Smooth muscle cell (in vitro differentiated cells): ENCODE data around the gene IFT27. TPM values are rescaled to one million over a fixed set of nuclear protein-coding genes. Genes with fewer than 3 reads are reported as not detected.
"Not testable (repeated sequence)": the region's sequence is repeated elsewhere in the genome, so short reads cannot be mapped to it uniquely, and the experiment has no call there.

ENCODE experiments used
- DNase-seq: peaks from one replicate; lab custom pipeline; 2025; ENCODE audit not compliant: unreplicated experiment; lab: John Stamatoyannopoulos, UW
- H2AFZ ChIP-seq: fragments of 200-600 bp; sonication (generic); 2 replicates; pipeline ENCODE4 v1.6.0; 2016; ENCODE audit warnings: antibody characterized with exemption, low read depth, mild to moderate bottlenecking
- H3F3A ChIP-seq: fragments of 200-600 bp; sonication (generic); 2 replicates; pipeline ENCODE4 v1.6.0; 2017; ENCODE audit warnings: antibody characterized with exemption, low read depth
- H3K27ac ChIP-seq: fragments of 200-600 bp; sonication (generic); 2 replicates; pipeline ENCODE4 v1.5.1; 2016; ENCODE audit warnings: low read depth, mild to moderate bottlenecking
- H3K27me3 ChIP-seq: fragments of 200-600 bp; sonication (generic); 2 replicates; pipeline ENCODE4 v1.6.1; 2016; ENCODE audit warnings: low read depth, mild to moderate bottlenecking
- H3K36me3 ChIP-seq: fragments of 200-600 bp; sonication (generic); 2 replicates; pipeline ENCODE4 v1.5.1; 2016; ENCODE audit warnings: low read depth
- H3K4me1 ChIP-seq: fragments of 200-600 bp; sonication (generic); 2 replicates; pipeline ENCODE4 v1.5.1; 2016; ENCODE audit warnings: low read depth
- H3K4me2 ChIP-seq: fragments of 200-600 bp; sonication (generic); 2 replicates; pipeline ENCODE4 v1.6.0; 2016; ENCODE audit warnings: mild to moderate bottlenecking
- H3K4me3 ChIP-seq: fragments of 200-600 bp; sonication (generic); 2 replicates; pipeline ENCODE4 v1.5.1; 2016; ENCODE audit warnings: mild to moderate bottlenecking
- H3K79me2 ChIP-seq: fragments of 200-600 bp; sonication (generic); 2 replicates; pipeline ENCODE4 v1.6.0; 2016; ENCODE audit warnings: low read depth, mild to moderate bottlenecking
- H3K9ac ChIP-seq: fragments of 200-600 bp; sonication (generic); 2 replicates; pipeline ENCODE4 v1.6.0; 2016; ENCODE audit warnings: low read depth
- H3K9me3 ChIP-seq: fragments of 200-600 bp; sonication (generic); replicated peaks from 2 replicates; pipeline ENCODE4 v1.5.1; 2016; ENCODE audit warnings: low read depth
- H4K20me1 ChIP-seq: fragments of 200-600 bp; sonication (generic); 2 replicates; pipeline ENCODE4 v1.6.0; 2016; ENCODE audit warnings: low read depth
- CTCF ChIP-seq: fragments of 200-600 bp; sonication (generic); IDR thresholded peaks from 2 replicates; pipeline ENCODE4 v1.5.1; 2017; ENCODE audit warnings: borderline replicate concordance, mild to moderate bottlenecking, antibody characterized with exemption; ENCODE audit not compliant: insufficient read depth, poor library complexity, severe bottlenecking
- WGBS: methylation state at CpG from one replicate; pipeline ENCODE4 v1.1.7; 2016; ENCODE audit warnings: low lambda C conversion rate; 5-methylcytosine and 5-hydroxymethylcytosine counted together
- polyA plus RNA-seq: library from polyadenylated mRNA; unstranded; fragments of >200 nt; fragmentation: Nextera tagmentation; extraction: Ambion mirVana; gene quantifications from 2 replicates; pipeline ENCODE4 v1.2.1, GENCODE V29; 2016
- total RNA-seq: library from RNA; depleted of rRNA; stranded (reverse); fragments of >200 nt; gene quantifications from 2 replicates; pipeline ENCODE4 v1.2.3, GENCODE V29; 2014

IFT27 gene
- total and polyA plus RNA-seq, 2 experiments from 2014 or later, result 16.0 to 43.2 TPM

GRCh38 chr22:36756746-36757655, 18.9 kb downstream of the IFT27 start:
- 78% methylated on average over 28 of the region's 28 CpGs for WGBS
- Histone ChIP-seq H3K27ac (no peak overlapping the region), H2AFZ (no peak overlapping the region), H3K79me2 (no peaks in the 10 kb centered on the region), H3K27me3 (peaks cover 10% of the 10 kb centered on the region), H3K4me3 (no peak overlapping the region), H3F3A (no peaks in the 10 kb centered on the region), H3K9ac (no peak overlapping the region), H3K4me1 (no peaks in the 10 kb centered on the region), H3K4me2 (no peak overlapping the region), H3K9me3 (no peaks in the 10 kb centered on the region), H3K36me3 (no peaks in the 10 kb centered on the region), H4K20me1 (no peaks in the 10 kb centered on the region)
- no peak for DNase-seq
- no peak for TF ChIP-seq CTCF

- no peak for DNase-seq
- TF ChIP-seq CTCF, result no peak
- Histone ChIP-seq H3K27me3 (peaks cover 13% of the 10 kb centered on the region), H4K20me1 (no peaks in the 10 kb centered on the region), H3K79me2 (no peaks in the 10 kb centered on the region), H3K4me2 (no peak overlapping the region), H3K4me3 (no peak overlapping the region), H3K27ac (no peak overlapping the region), H2AFZ (no peak overlapping the region), H3K9me3 (no peaks in the 10 kb centered on the region), H3K9ac (no peak overlapping the region), H3F3A (no peaks in the 10 kb centered on the region), H3K36me3 (no peaks in the 10 kb centered on the region), H3K4me1 (no peaks in the 10 kb centered on the region)
- WGBS, result 74% methylated on average over 7 of the region's 7 CpGs
Measured at GRCh38 chr22:36756031-36756430, 19.9 kb downstream of the IFT27 start.

GRCh38 chr22:36755316-36755715, 20.6 kb downstream of the IFT27 start:
- Histone ChIP-seq H3K9ac (no peak overlapping the region), H3F3A (no peaks in the 10 kb centered on the region), H2AFZ (no peak overlapping the region), H3K4me2 (no peak overlapping the region), H4K20me1 (no peaks in the 10 kb centered on the region), H3K36me3 (no peaks in the 10 kb centered on the region), H3K27me3 (peaks cover 13% of the 10 kb centered on the region), H3K4me1 (no peaks in the 10 kb centered on the region), H3K79me2 (no peaks in the 10 kb centered on the region), H3K4me3 (no peak overlapping the region), H3K9me3 (no peaks in the 10 kb centered on the region), H3K27ac (no peak overlapping the region)
- DNase-seq, result no peak
- no peak for TF ChIP-seq CTCF
- WGBS, result 86% methylated on average over 6 of the region's 6 CpGs

- not testable (repeated sequence) for H3K9me3 ChIP-seq, H3K9ac ChIP-seq, H2AFZ ChIP-seq, H3K79me2 ChIP-seq, H3K4me3 ChIP-seq, H3K27ac ChIP-seq, H4K20me1 ChIP-seq, H3K4me2 ChIP-seq, H3K4me1 ChIP-seq, DNase-seq, H3K36me3 ChIP-seq, H3F3A ChIP-seq
- H3K27me3 ChIP-seq, result peaks cover 13% of the 10 kb centered on the region
- 90% methylated on average over 9 of the region's 9 CpGs for WGBS
Measured at GRCh38 chr22:36754881-36755280, 21.0 kb downstream of the IFT27 start.
